H9 (cell line): ENCODE measurements around the gene UNCX. TPM values are rescaled to one million over a fixed set of nuclear protein-coding genes. Genes with fewer than 3 reads are reported as not detected.

Experiments
- DNase-seq: peaks from one replicate; pipeline ENCODE4 v3.0.0-alpha.2; 2017
- H2AFZ ChIP-seq: one replicate; pipeline ENCODE4 v1.6.1; 2013; ENCODE audit warnings: mild to moderate bottlenecking, low read length, control low read depth, moderate library complexity
- H2AK5ac ChIP-seq: 2 replicates; pipeline ENCODE4 v1.6.1; 2013; ENCODE audit warnings: low read length, control low read depth, mixed read lengths; ENCODE audit not compliant: insufficient read length
- H2BK120ac ChIP-seq: one replicate; pipeline ENCODE4 v1.6.1; 2013; ENCODE audit warnings: low read depth, mild to moderate bottlenecking, low read length, control low read depth, inconsistent platforms; ENCODE audit not compliant: poor library complexity, severe bottlenecking
- H2BK12ac ChIP-seq: 2 replicates; pipeline ENCODE4 v1.6.1; 2013; ENCODE audit warnings: low read length, control low read depth, mixed read lengths, low read depth; ENCODE audit not compliant: insufficient read length
- H2BK15ac ChIP-seq: 2 replicates; pipeline ENCODE4 v1.6.1; 2013; ENCODE audit warnings: low read depth, low read length, control low read depth
- H2BK20ac ChIP-seq: one replicate; pipeline ENCODE4 v1.6.1; 2013; ENCODE audit warnings: low read depth, mild to moderate bottlenecking, low read length, control low read depth, inconsistent platforms; ENCODE audit not compliant: poor library complexity, severe bottlenecking
- H2BK5ac ChIP-seq: 2 replicates; pipeline ENCODE4 v1.6.1; 2013; ENCODE audit warnings: low read length, control low read depth, mixed read lengths; ENCODE audit not compliant: insufficient read length
- H3K14ac ChIP-seq: 2 replicates; pipeline ENCODE4 v1.6.1; 2013; ENCODE audit warnings: low read length, control low read depth; ENCODE audit not compliant: insufficient read depth
- H3K18ac ChIP-seq: 2 replicates; pipeline ENCODE4 v1.6.1; 2013; ENCODE audit warnings: low read depth, mild to moderate bottlenecking, mixed read lengths, low read length, control low read depth; ENCODE audit not compliant: insufficient read length
- H3K23ac ChIP-seq: 2 replicates; pipeline ENCODE4 v1.6.1; 2013; ENCODE audit warnings: low read length, control low read depth, mixed read lengths, low read depth; ENCODE audit not compliant: insufficient read length
- H3K23me2 ChIP-seq: 2 replicates; pipeline ENCODE4 v1.6.1; 2013; ENCODE audit warnings: low read depth, mild to moderate bottlenecking, mixed read lengths, low read length, control low read depth; ENCODE audit not compliant: insufficient read length, poor library complexity, severe bottlenecking
- H3K27ac ChIP-seq: 2 replicates; pipeline ENCODE4 v1.5.1; 2013; ENCODE audit warnings: low read length, control low read depth, mixed read lengths, low read depth; ENCODE audit not compliant: insufficient read length
- H3K27me3 ChIP-seq: 2 replicates; pipeline ENCODE4 v1.6.1; 2013; ENCODE audit warnings: low read length, control low read depth, inconsistent platforms; ENCODE audit not compliant: insufficient read depth
- H3K4ac ChIP-seq: 2 replicates; pipeline ENCODE4 v1.6.1; 2013; ENCODE audit warnings: low read depth, mild to moderate bottlenecking, control low read depth, inconsistent platforms, low read length, moderate library complexity
- H3K4me1 ChIP-seq: 2 replicates; pipeline ENCODE4 v1.6.1; 2013; ENCODE audit warnings: low read length, control low read depth, inconsistent platforms; ENCODE audit not compliant: insufficient read depth
- H3K4me2 ChIP-seq: 2 replicates; pipeline ENCODE4 v1.6.1; 2013; ENCODE audit warnings: low read length, control low read depth, mixed read lengths; ENCODE audit not compliant: insufficient read length, insufficient read depth
- H3K56ac ChIP-seq: 2 replicates; pipeline ENCODE4 v1.6.1; 2013; ENCODE audit warnings: low read depth, mild to moderate bottlenecking, mixed read lengths, low read length, control low read depth; ENCODE audit not compliant: insufficient read length
- H3K79me1 ChIP-seq: 2 replicates; pipeline ENCODE4 v1.6.1; 2013; ENCODE audit warnings: low read depth, mild to moderate bottlenecking, moderate library complexity, low read length, control low read depth, inconsistent platforms; ENCODE audit not compliant: insufficient read depth, poor library complexity, severe bottlenecking
- H3K79me2 ChIP-seq: 2 replicates; pipeline ENCODE4 v1.6.1; 2013; ENCODE audit warnings: low read length, control low read depth, inconsistent platforms; ENCODE audit not compliant: insufficient read depth
- H3K9ac ChIP-seq: 2 replicates; pipeline ENCODE4 v1.6.1; 2013; ENCODE audit warnings: low read length, control low read depth, mixed read lengths; ENCODE audit not compliant: insufficient read length; ENCODE audit errors: extremely low read depth
- H3K9me3 ChIP-seq: one replicate; pipeline ENCODE4 v1.6.1; 2013; ENCODE audit warnings: low read depth, low read length, inconsistent platforms; ENCODE audit not compliant: control insufficient read depth
- H3T11ph ChIP-seq: one replicate; pipeline ENCODE4 v1.6.1; 2013; ENCODE audit warnings: mild to moderate bottlenecking, low read length, control low read depth, inconsistent platforms
- H4K20me1 ChIP-seq: one replicate; pipeline ENCODE4 v1.6.1; 2013; ENCODE audit not compliant: control insufficient read depth, insufficient read length, insufficient read depth
- H4K5ac ChIP-seq: 2 replicates; pipeline ENCODE4 v1.6.1; 2013; ENCODE audit warnings: low read depth, mild to moderate bottlenecking, mixed read lengths, low read length, control low read depth; ENCODE audit not compliant: insufficient read length
- H4K8ac ChIP-seq: replicated peaks from 2 replicates; pipeline ENCODE4 v1.6.1; 2013; ENCODE audit warnings: low read length, control low read depth, mixed read lengths, low read depth; ENCODE audit not compliant: insufficient read length
- H4K91ac ChIP-seq: 2 replicates; pipeline ENCODE4 v1.6.1; 2013; ENCODE audit warnings: low read depth, mild to moderate bottlenecking, moderate library complexity, mixed read lengths, low read length, control low read depth; ENCODE audit not compliant: insufficient read length
- H3K27ac Mint-ChIP-seq, 3 experiments: 2 replicates in 2 of 3; 3 replicates in 1 of 3; pipeline ENCODE4 v1.8.0; 2020 to 2021; ENCODE audit warnings: mixed read lengths in 3 of 3, mild to moderate bottlenecking in 1 of 3, moderate library complexity in 1 of 3
- H3K27me3 Mint-ChIP-seq: 2 replicates; pipeline ENCODE4 v1.8.0; 2021; ENCODE audit warnings: low read depth, mild to moderate bottlenecking, moderate library complexity, mixed read lengths
- H3K36me3 Mint-ChIP-seq, 3 experiments: 2 replicates in 2 of 3; 3 replicates in 1 of 3; pipeline ENCODE4 v1.8.0; 2020 to 2021; ENCODE audit warnings: low read depth in 3 of 3, mixed read lengths in 3 of 3; ENCODE audit not compliant: insufficient read depth in 1 of 3
- H3K4me1 Mint-ChIP-seq, 2 experiments: 2 replicates each; pipeline ENCODE4 v1.8.0; 2020; ENCODE audit warnings: mixed read lengths in 2 of 2
- H3K4me3 Mint-ChIP-seq, 2 experiments: 2 replicates in 1 of 2; 3 replicates in 1 of 2; pipeline ENCODE4 v1.8.0; 2020 to 2021; ENCODE audit warnings: mild to moderate bottlenecking in 2 of 2, mixed read lengths in 2 of 2, moderate library complexity in 1 of 2
- H3K9me3 Mint-ChIP-seq, 2 experiments: 2 replicates in 1 of 2; 3 replicates in 1 of 2; pipeline ENCODE4 v1.8.0; 2020; ENCODE audit warnings: mild to moderate bottlenecking in 2 of 2, mixed read lengths in 2 of 2, moderate library complexity in 1 of 2
- WGBS: extraction: QIAGEN DNeasy Blood & Tissue Kit; methylation state at CpG from one replicate; pipeline ENCODE4 v1.1.7; 2013; ENCODE audit warnings: missing lambda C conversion rate, low lambda C conversion rate, mixed read lengths; ENCODE audit not compliant: insufficient read length; ENCODE audit errors: extremely low coverage; 5-methylcytosine and 5-hydroxymethylcytosine counted together
- total RNA-seq: library from RNA; stranded (reverse); gene quantifications from 2 replicates; pipeline ENCODE4 v1.2.1, GENCODE V29; 2021
- TF ChIP-seq, protein P1 (sequence below): fragments of 200-600 bp; sonication (generic); conservative IDR thresholded peaks from 3 replicates; pipeline ENCODE4 v1.8.0; 2021; ENCODE audit warnings: antibody characterized with exemption, mild to moderate bottlenecking

UNCX gene
- total RNA-seq, 1 experiment from 2014 or later: not detected

DNA sequence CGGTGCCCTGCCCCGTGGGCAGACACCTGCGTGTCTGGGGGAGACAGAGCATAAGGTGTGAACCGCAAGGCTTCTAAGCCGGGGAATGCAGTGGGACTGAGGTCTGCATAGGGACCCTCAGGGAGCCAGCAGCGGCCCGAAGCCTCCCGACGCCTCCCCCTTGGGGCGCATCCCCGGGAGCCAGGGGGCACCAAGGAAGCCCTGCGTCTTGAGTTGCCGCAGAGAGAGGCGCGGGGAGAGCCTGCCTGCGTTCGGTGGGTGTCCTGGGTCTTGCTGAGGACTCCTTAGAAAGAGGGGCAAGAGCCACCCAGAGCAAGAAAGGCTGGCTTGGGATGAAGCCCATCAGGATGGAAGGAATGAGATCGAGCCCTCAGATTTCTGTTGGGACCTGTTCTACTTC, 18.2 kb upstream of the UNCX start:
- DNase-seq: no peak
- peaks cover 79% of the 10 kb centered on the region for H3K27me3 Mint-ChIP-seq

More for the DNA sequence above, 18.2 kb upstream of the UNCX start:
- Histone ChIP-seq H3K4me1 (no peaks in the 10 kb centered on the region), H2BK15ac (no peak overlapping the region), H3K9ac (no peak overlapping the region), H4K91ac (no peak overlapping the region), H3K18ac (no peak overlapping the region), H2AK5ac (no peak overlapping the region), H3K4me2 (no peak overlapping the region), H2BK5ac (no peak overlapping the region), H2BK20ac (no peak overlapping the region), H4K5ac (no peak overlapping the region), H3K9me3 (no peaks in the 10 kb centered on the region), H3K27me3 (no peaks in the 10 kb centered on the region), H2BK12ac (no peak overlapping the region), H3K23ac (no peak overlapping the region), H3K14ac (no peak overlapping the region), H3K79me1 (no peaks in the 10 kb centered on the region), H2BK120ac (no peak overlapping the region), H4K8ac (no peak overlapping the region), H2AFZ (no peak overlapping the region), H3K79me2 (no peaks in the 10 kb centered on the region), H3K23me2 (no peaks in the 10 kb centered on the region), H4K20me1 (no peaks in the 10 kb centered on the region), H3K27ac (no peak overlapping the region), H3K4ac (no peak overlapping the region), H3K56ac (no peak overlapping the region), H3T11ph (no peak overlapping the region)
- H3K9me3 Mint-ChIP-seq: peaks cover 0 to 3% of the 10 kb centered on the region in 2 experiments; a peak in 1 of 5 replicates
- H3K36me3 Mint-ChIP-seq: no peaks in the 10 kb centered on the region
- no peak overlapping the region for H3K4me3 Mint-ChIP-seq
- no peaks in the 10 kb centered on the region for H3K4me1 Mint-ChIP-seq
- TF ChIP-seq, protein P1, sequence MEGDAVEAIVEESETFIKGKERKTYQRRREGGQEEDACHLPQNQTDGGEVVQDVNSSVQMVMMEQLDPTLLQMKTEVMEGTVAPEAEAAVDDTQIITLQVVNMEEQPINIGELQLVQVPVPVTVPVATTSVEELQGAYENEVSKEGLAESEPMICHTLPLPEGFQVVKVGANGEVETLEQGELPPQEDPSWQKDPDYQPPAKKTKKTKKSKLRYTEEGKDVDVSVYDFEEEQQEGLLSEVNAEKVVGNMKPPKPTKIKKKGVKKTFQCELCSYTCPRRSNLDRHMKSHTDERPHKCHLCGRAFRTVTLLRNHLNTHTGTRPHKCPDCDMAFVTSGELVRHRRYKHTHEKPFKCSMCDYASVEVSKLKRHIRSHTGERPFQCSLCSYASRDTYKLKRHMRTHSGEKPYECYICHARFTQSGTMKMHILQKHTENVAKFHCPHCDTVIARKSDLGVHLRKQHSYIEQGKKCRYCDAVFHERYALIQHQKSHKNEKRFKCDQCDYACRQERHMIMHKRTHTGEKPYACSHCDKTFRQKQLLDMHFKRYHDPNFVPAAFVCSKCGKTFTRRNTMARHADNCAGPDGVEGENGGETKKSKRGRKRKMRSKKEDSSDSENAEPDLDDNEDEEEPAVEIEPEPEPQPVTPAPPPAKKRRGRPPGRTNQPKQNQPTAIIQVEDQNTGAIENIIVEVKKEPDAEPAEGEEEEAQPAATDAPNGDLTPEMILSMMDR: no peak
- H3K27ac Mint-ChIP-seq: no peak overlapping the region
- no CpG with 5 or more reads among the region's 18 CpGs for WGBS
